ENCODE measurements around the gene TOM1. TPM values are rescaled to one million over a fixed set of nuclear protein-coding genes. Genes with fewer than 3 reads are reported as not detected.

TOM1 gene
- total RNA-seq, 2 experiments from 2014 or later: 211 to 219 TPM

GRCh38 chr22:35325209-35325608, 25.5 kb downstream of the TOM1 start:
- POLR2A ChIA-PET: interaction anchor here (0.5 to 1.2 kb wide), 3 partner anchors 17 to 657 kb away, joined by 3 to 5 read pairs (median 3); no protein-coding TSS in a partner anchor
- Mint-ChIP-seq H3K9me3 (no peaks in the 10 kb centered on the region), H3K27ac (no peak overlapping the region), H3K36me3 (ENCODE audit: low read depth) (peaks cover 89% of the 10 kb centered on the region), H3K27me3 (no peaks in the 10 kb centered on the region), H3K4me3 (no peak overlapping the region), H3K4me1 (ENCODE audit: low read depth) (peaks cover 17% of the 10 kb centered on the region)
- H3K27me3 ChIP-seq (ENCODE audit: control insufficient read depth in 1 of 2, insufficient read depth in 2 of 2, low read length in 2 of 2): no peaks in the 10 kb centered on the region
- TF ChIP-seq CTCF (IDR thresholded peaks at IDR 0.05): no peak
- DNase-seq (no peak), ATAC-seq (ENCODE audit: poor library complexity) (no peak)
- peaks cover 22% of the 10 kb centered on the region for H3K4me1 ChIP-seq (ENCODE audit: insufficient read depth, low read length)
- peaks cover 72% of the 10 kb centered on the region for H3K36me3 ChIP-seq (ENCODE audit: insufficient read depth, low read length)
- no peaks in the 10 kb centered on the region for H3K9me3 ChIP-seq (ENCODE audit: control insufficient read depth in 1 of 2, insufficient read depth in 1 of 2, low read length in 2 of 2)
- no peak overlapping the region for H3K4me3 ChIP-seq (ENCODE audit: low read length)
- CTCF ChIA-PET: no interaction called here
- intact Hi-C loops (cut with DNase I, micrococcal nuclease): loop anchor here in 1 of 2 experiments (2.0 kb wide), 1 partner anchor 16 kb away; no protein-coding TSS in a partner anchor
- no peak overlapping the region for H3K27ac ChIP-seq (ENCODE audit: low read depth in 1 of 2, low read length in 2 of 2)

GRCh38 chr22:35326854-35327562, 27.3 kb downstream of the TOM1 start:
- intact Hi-C loops (cut with DNase I, micrococcal nuclease): no loop called here
- no peaks in the 10 kb centered on the region for H3K9me3 Mint-ChIP-seq
- H3K36me3 Mint-ChIP-seq (ENCODE audit: low read depth): peaks cover 90% of the 10 kb centered on the region
- ChIA-PET CTCF (no interaction called here), POLR2A (interaction anchor here (4.4 kb wide), 1 partner anchor 27 kb away, joined by 50 read pairs; the partner anchor contains the start of gene TOM1)
- no peak for TF ChIP-seq CTCF (IDR thresholded peaks at IDR 0.05)
- peaks cover 32% of the 10 kb centered on the region for H3K4me1 ChIP-seq (ENCODE audit: insufficient read depth, low read length)
- DNase-seq (no peak), ATAC-seq (ENCODE audit: poor library complexity) (no peak)
- H3K27me3 ChIP-seq (ENCODE audit: control insufficient read depth in 1 of 2, insufficient read depth in 2 of 2, low read length in 2 of 2): no peaks in the 10 kb centered on the region
- H3K27me3 Mint-ChIP-seq: no peaks in the 10 kb centered on the region
- peaks cover 26% of the 10 kb centered on the region for H3K4me1 Mint-ChIP-seq (ENCODE audit: low read depth)
- peaks cover 74% of the 10 kb centered on the region for H3K36me3 ChIP-seq (ENCODE audit: insufficient read depth, low read length)
- no peak overlapping the region for H3K27ac Mint-ChIP-seq
- H3K4me3 ChIP-seq (ENCODE audit: low read length): no peak overlapping the region
- no peaks in the 10 kb centered on the region for H3K9me3 ChIP-seq (ENCODE audit: control insufficient read depth in 1 of 2, insufficient read depth in 1 of 2, low read length in 2 of 2)
- no peak overlapping the region for H3K27ac ChIP-seq (ENCODE audit: low read depth in 1 of 2, low read length in 2 of 2)
- no peak overlapping the region for H3K4me3 Mint-ChIP-seq

GRCh38 chr22:35327690-35328471, 28.2 kb downstream of the TOM1 start:
- no peak overlapping the region for H3K27ac ChIP-seq (ENCODE audit: low read depth in 1 of 2, low read length in 2 of 2)
- H3K36me3 ChIP-seq (ENCODE audit: insufficient read depth, low read length): peaks cover 72% of the 10 kb centered on the region
- ATAC-seq (ENCODE audit: poor library complexity) (no peak), DNase-seq (no peak)
- ChIA-PET CTCF (no interaction called here), POLR2A (interaction anchor here (4.4 kb wide), 1 partner anchor 27 kb away, joined by 50 read pairs; the partner anchor contains the start of gene TOM1)
- Mint-ChIP-seq H3K36me3 (ENCODE audit: low read depth) (peaks cover 90% of the 10 kb centered on the region), H3K4me1 (ENCODE audit: low read depth) (peaks cover 26% of the 10 kb centered on the region), H3K9me3 (no peaks in the 10 kb centered on the region), H3K4me3 (no peak overlapping the region), H3K27ac (peak overlapping the region; percentile 30), H3K27me3 (no peaks in the 10 kb centered on the region)
- H3K4me1 ChIP-seq (ENCODE audit: insufficient read depth, low read length): peaks cover 32% of the 10 kb centered on the region
- no peak overlapping the region for H3K4me3 ChIP-seq (ENCODE audit: low read length)
- TF ChIP-seq CTCF (IDR thresholded peaks at IDR 0.05): no peak
- H3K9me3 ChIP-seq (ENCODE audit: control insufficient read depth in 1 of 2, insufficient read depth in 1 of 2, low read length in 2 of 2): no peaks in the 10 kb centered on the region
- intact Hi-C loops (cut with DNase I, micrococcal nuclease): no loop called here
- H3K27me3 ChIP-seq (ENCODE audit: control insufficient read depth in 1 of 2, insufficient read depth in 2 of 2, low read length in 2 of 2): no peaks in the 10 kb centered on the region

All from CD4-positive, alpha-beta T cell (primary cell).